ENCODE measurements around the gene GARIN6. TPM values are rescaled to one million over a fixed set of nuclear protein-coding genes. Genes with fewer than 3 reads are reported as not detected.

The GARIN6 gene
- total RNA-seq, 4 donors from 2014 or later: not detected

DNA sequence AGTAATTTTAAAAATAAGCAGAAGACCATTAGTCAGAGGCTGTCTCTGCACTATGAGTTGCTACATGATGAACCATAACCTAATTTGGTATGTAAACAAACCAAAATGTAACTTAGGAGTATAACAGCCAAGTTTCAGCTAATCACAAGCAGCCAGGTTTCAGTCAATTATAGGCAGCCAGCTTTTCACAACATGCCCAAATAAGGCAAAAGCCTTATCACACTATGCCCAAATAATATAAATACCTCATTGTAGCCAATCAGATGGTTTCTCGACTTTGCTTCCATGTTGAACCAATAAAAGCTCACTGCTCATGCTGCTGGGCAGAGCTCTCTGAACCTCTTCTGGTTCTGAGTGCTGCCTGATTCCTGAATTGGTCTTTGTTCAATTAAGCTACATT is 38.6 kb downstream of the GARIN6 start:
- no peak for DNase-seq (ENCODE audit: low spot score in 2 of 2)
- TF ChIP-seq POLR2A (IDR thresholded peaks at IDR 0.05): no peak
- no peak for TF ChIP-seq CTCF (IDR thresholded peaks at IDR 0.05)
- no peak for TF ChIP-seq EP300 (IDR thresholded peaks at IDR 0.05)
- no peak for TF ChIP-seq POLR2AphosphoS5 (IDR thresholded peaks at IDR 0.05)
- Histone ChIP-seq H3K9me3 (peaks cover 5% of the 10 kb centered on the region), H3K4me1 (no peaks in the 10 kb centered on the region), H3K27ac (no peak overlapping the region), H3K4me3 (no peak overlapping the region), H3K36me3 (no peaks in the 10 kb centered on the region), H3K27me3 (no peaks in the 10 kb centered on the region)
- WGBS: 88% methylated on average over 1 of the region's 1 CpG

- Histone ChIP-seq H3K27ac (no peak overlapping the region), H3K36me3 (no peaks in the 10 kb centered on the region), H3K4me3 (no peak overlapping the region), H3K9me3 (no peaks in the 10 kb centered on the region), H3K27me3 (no peaks in the 10 kb centered on the region), H3K4me1 (no peaks in the 10 kb centered on the region)
- WGBS: 43% methylated on average over 2 of the region's 2 CpGs
- DNase-seq (ENCODE audit: low spot score in 2 of 2): no peak
- TF ChIP-seq POLR2AphosphoS5 (IDR thresholded peaks at IDR 0.05) (no peak), POLR2A (IDR thresholded peaks at IDR 0.05) (no peak), CTCF (IDR thresholded peaks at IDR 0.05) (no peak), EP300 (IDR thresholded peaks at IDR 0.05) (no peak)
These were observed 47.5 kb downstream of the GARIN6 start for GRCh38 chr12:99695050-99695449.

All from suprapubic skin (tissue), 4 donors.